HG02973 (cell line): ENCODE results near the gene CDK14.

Experiments used
- ATAC-seq: cut with Tn5 transposase; IDR thresholded peaks from one replicate; pipeline ENCODE4 v1.9.1; 2021; ENCODE audit warnings: moderate library complexity; ENCODE audit not compliant: unreplicated experiment

The CDK14 gene

DNA sequence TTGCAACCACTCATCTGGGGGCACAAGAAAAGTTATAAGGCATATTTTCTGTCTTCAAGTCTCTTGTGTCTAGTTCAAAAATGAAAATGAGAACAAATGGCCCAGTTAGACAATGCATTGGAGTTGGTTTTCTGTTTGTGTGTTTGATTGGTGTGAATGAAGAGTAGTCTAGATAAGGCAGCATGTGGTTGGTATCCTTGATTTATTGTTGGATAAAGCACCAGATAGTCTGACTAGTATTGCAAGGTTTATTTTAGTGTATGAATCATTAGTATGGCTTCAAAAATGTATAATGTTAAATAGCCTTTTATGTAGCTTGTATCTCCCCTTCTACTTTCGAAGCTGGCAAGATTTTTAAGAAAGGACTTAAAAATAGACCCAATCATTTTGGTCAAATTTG is 237.3 kb downstream of the CDK14 start:
- no peak for ATAC-seq

DNA sequence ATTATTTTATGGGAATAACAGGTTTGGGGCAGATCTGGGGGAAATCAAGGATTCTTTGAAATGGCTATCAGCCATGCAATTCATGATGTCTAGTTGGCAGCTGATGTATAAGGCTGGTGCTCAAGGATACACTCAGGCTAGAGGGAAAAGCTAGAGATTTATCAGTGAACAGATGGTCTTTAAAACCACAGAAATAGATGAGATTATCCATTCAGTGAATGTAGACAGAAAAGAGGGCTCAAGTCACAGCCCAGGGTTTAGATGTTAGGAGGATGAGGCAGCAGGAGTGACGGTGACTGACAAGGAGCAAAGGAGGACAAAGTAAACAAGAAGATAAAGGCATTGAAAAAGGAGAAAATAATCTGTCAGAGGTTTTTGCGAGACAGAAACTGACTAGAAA is 238.7 kb downstream of the CDK14 start:
- ATAC-seq: no peak

- no peak for ATAC-seq
Measured at GRCh38 chr7:90835861-90836260, 239.7 kb downstream of the CDK14 start.

DNA sequence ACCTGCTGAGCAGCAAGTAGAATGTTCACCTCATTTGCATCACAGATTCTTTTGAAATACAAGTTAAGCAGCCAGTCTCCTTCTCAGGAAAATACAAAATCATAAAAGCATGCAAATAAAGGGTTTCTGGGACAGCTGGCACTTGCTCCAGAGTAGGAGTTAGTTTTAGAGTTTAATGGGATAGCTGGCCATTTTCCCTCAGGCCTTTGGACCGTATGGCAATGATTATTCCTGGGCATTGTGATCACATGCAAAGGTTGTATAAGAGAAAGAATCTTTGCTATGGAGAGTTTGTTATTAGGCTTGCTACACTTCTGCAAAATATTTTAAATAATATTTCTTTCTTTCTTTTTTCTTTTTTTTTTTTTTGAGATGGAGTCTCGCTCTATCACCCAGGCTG is 240.8 kb downstream of the CDK14 start:
- ATAC-seq: no peak

GRCh38 chr7:90838799-90839198 is 242.7 kb downstream of the CDK14 start:
- no peak for ATAC-seq

DNA sequence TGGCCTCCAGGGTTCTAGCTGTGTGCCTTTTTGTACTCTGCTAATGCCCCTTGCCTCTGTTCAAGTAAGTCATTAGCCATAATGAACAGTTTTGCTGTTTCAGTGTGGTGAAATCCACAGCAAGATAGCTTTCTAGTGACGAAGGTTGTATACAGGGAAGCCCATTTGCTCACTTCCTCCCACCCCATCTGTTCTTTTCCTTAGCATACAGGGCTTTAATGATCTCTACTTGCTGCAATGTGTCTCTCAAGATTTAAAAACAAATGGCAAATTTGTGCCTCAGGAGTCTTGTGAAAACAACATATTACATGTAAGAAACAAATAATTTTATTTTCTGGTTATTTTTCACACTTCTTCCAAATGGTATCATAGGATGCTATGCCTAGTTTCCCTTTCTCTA is 243.2 kb downstream of the CDK14 start:
- no peak for ATAC-seq

DNA sequence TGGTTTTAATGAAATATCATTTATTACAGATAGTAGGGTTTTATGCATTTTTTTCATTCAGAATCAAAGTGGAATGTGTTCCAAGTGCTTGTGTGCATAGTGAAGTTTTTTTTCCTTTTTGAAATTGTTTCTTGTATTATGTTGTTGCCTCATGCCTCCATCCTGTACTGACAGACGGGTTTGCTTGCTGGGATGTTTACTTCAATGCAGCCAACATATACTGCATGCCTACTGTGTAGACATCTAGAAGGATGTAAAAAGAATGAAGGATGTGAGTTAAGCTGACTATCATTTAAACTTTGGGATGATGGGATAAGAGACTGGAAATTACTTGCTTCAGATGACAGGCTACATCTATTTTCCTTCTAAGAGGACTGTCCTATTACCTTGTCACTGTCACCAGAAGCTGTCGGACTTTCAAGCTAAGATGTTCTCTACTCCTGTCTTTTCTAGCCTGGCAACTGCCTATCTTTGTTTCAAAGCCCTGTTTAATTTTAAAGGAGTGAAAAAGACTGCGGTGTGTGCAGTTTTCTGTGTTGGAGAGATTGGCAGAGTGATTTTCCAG is 243.7 kb downstream of the CDK14 start:
- ATAC-seq: no peak

GRCh38 chr7:90841759-90842429 is 245.8 kb downstream of the CDK14 start:
- no peak for ATAC-seq

DNA sequence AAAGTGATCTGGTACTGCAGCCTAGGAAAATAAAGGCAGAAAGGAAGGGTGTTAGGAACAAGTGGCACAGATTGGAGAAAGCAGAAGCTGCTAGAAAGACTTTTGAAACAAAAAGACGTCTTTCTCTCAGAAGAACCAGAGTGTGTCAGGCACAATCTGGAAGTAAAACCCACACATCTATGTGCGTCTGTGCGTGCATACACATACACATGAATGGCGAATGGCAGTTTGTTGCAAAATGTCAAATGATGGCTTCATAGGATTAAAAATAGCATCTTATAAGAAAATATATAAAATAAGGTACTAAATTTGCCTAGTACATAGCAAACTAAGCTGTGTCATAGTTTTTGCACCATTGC is 246.3 kb downstream of the CDK14 start:
- no peak for ATAC-seq

DNA sequence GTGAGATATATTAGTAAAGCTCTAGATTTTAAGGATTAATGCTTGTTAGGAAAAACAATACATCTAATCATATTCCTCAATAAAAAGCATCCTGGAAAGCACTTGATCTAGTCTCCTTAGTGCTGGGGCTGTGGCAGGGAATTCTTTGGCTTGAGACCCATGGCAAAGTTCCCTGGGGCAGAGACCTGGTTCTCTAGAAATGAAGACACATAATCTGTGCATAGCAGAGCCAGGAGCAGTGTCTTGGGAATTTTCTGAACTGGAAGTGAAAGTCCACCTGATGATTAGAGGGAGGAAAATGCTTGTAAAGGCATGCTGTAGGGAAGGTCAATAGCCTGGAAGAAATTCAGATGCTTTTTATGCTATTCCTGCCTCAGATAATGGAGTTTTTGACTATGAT is 247.4 kb downstream of the CDK14 start:
- ATAC-seq: no peak

DNA sequence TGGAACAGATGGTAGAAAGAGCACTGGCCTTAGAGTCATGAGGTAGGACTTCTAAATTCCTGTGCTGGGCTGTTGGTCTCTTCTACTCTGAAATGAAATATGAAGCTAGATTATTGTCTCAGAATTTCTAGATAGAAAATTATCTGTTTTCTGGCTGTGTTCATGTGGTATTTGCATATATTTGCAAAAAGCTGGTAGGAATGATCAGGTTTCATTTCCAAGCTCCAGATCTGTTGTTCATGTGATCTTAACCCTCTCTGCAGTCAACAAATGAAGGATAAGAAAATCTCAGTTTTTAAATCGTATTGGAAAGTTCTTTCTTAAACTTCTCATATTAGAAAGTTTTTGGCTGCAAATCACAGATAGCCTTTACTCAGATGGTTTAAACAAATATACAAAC is 248.3 kb downstream of the CDK14 start:
- ATAC-seq: no peak

GRCh38 chr7:90846192-90846591 is 250.1 kb downstream of the CDK14 start:
- ATAC-seq: no peak

- no peak for ATAC-seq
Measured at GRCh38 chr7:90850066-90850465, 253.9 kb downstream of the CDK14 start.

DNA sequence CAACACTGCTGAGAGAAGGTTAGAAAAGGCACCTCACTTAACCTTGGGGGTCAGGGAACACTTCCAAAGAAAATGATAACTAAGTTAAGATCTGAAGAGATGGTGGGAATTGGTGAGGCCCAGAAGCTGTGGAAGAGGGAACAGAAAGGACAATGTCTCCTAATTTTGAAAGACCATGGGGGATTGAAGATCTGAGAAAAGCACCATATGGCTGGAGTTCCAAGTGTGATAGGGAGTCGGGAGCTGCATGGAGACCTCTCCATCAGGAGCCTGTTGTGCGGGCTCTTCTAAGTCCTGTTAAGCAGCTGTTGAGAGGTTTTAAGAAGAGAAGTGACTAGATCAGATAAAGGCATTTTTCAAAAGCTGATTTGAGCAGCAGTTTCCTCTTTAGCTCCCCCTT is 254.3 kb downstream of the CDK14 start:
- no peak for ATAC-seq

- no peak for ATAC-seq
Measured at GRCh38 chr7:90853205-90853604, 257.1 kb downstream of the CDK14 start.

- no peak for ATAC-seq
Measured at GRCh38 chr7:90856351-90857070, 260.4 kb downstream of the CDK14 start.

- no peak for ATAC-seq
Measured at GRCh38 chr7:90857603-90858002, 261.5 kb downstream of the CDK14 start.

- no peak for ATAC-seq
Measured at GRCh38 chr7:90858546-90858945, 262.4 kb downstream of the CDK14 start.

GRCh38 chr7:90859521-90859920 is 263.4 kb downstream of the CDK14 start:
- ATAC-seq: no peak

- no peak for ATAC-seq
Measured at GRCh38 chr7:90864088-90864487, 268.0 kb downstream of the CDK14 start.

DNA sequence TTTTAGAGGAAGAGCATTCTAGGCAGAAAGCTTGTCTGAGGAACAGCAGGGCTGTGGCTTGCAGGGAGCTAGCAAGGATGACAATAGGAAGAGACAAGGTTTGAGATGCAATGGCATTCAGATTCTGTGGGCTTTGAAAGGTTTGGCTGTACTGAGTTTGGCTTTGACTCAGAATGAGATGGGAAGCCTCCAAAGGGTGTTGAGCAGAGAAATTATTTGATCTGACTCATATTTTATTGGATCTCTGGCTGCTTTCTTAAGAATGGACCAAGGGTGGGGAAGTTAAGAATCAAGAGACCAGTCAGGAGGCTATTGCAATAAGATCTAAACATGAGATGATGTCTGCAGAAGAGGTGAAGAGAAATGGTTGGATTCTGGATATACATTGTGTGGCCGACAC is 273.2 kb downstream of the CDK14 start:
- ATAC-seq: no peak

DNA sequence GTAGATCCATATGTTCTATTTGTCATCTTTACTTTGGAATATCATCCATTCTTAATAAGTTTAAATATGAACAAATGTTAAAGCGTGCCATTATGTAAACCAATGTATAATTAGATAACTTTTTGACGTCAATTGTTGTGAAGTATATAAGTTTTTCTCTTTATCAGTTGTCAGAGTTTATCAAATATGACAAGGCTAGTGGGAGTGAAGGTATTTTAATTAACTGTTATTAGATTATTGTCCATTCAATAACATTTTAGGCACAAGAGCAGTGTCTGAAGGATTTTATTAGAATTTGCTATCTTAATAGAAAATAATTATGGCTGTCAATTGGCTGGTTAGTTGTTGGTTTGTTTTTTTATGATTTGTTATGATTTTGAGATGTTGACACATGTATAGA is 280.6 kb downstream of the CDK14 start:
- no peak for ATAC-seq

- ATAC-seq: peak; percentile 96
Measured at GRCh38 chr7:90877201-90877600, 281.1 kb downstream of the CDK14 start.
